ENCODE measurements around the gene ELFN1.

GRCh38 chr7:1659696-1660095 is 10.4 kb upstream of the ELFN1 start:
- TF ChIP-seq POLR2A (IDR thresholded peaks at IDR 0.05) = no peak
- no peak for TF ChIP-seq CTCF (IDR thresholded peaks at IDR 0.05)
